BLaER1 (cell line): ENCODE results near the gene NBEAL2.
A peak's percentile ranks its signal among the peaks of the same experiment; 100 is the strongest.

Source experiments
- H3K27ac ChIP-seq: shearing (Covaris generic); formaldehyde crosslinking; 2 replicates; pipeline ENCODE4 v1.8.1; 2022
- H3K27me3 ChIP-seq: shearing (Covaris generic); formaldehyde crosslinking; 2 replicates; pipeline ENCODE4 v1.8.1; 2022
- H3K36me3 ChIP-seq: shearing (Covaris generic); formaldehyde crosslinking; 2 replicates; pipeline ENCODE4 v1.8.1; 2022
- H3K4me1 ChIP-seq: shearing (Covaris generic); formaldehyde crosslinking; 2 replicates; pipeline ENCODE4 v1.8.1; 2022
- H3K4me2 ChIP-seq: shearing (Covaris generic); formaldehyde crosslinking; 2 replicates; pipeline ENCODE4 v1.8.1; 2022
- H3K4me3 ChIP-seq: shearing (Covaris generic); formaldehyde crosslinking; 2 replicates; pipeline ENCODE4 v1.8.1; 2022
- H3K9ac ChIP-seq: shearing (Covaris generic); formaldehyde crosslinking; 2 replicates; pipeline ENCODE4 v1.8.1; 2022
- H3K9me3 ChIP-seq: shearing (Covaris generic); formaldehyde crosslinking; 2 replicates; pipeline ENCODE4 v1.8.1; 2022
- H4K20me1 ChIP-seq: shearing (Covaris generic); formaldehyde crosslinking; 2 replicates; pipeline ENCODE4 v1.8.1; 2022
- Cebpa-rat ChIP-seq: shearing (Covaris generic); IDR thresholded peaks from 2 replicates; pipeline ENCODE4 v1.8.1; 2022

The NBEAL2 gene

GRCh38 chr3:46950177-46950576 is 29.3 kb upstream of the NBEAL2 start:
- Histone ChIP-seq H3K36me3 (peaks cover 46% of the 10 kb centered on the region), H3K27me3 (no peaks in the 10 kb centered on the region), H3K4me1 (peaks cover 91% of the 10 kb centered on the region), H3K27ac (0 out of 2 replicates have a peak overlapping the region, but pooled peaks have one; percentile 82), H3K4me3 (no peak overlapping the region), H3K9me3 (peaks cover 10% of the 10 kb centered on the region; the same call in 1 of the 2 replicates), H3K9ac (0 out of 2 replicates have a peak overlapping the region, but pooled peaks have one; percentile 42), H4K20me1 (peaks cover 96% of the 10 kb centered on the region), H3K4me2 (peak overlapping the region; percentile 86)
- TF ChIP-seq Cebpa-rat, result no peak

GRCh38 chr3:46950650-46951241 is 28.7 kb upstream of the NBEAL2 start:
- H3K4me2 ChIP-seq, result peak overlapping the region; percentile 86
- H3K27me3 ChIP-seq, result no peaks in the 10 kb centered on the region
- H3K4me3 ChIP-seq, result no peak overlapping the region
- H3K36me3 ChIP-seq, result peaks cover 45% of the 10 kb centered on the region
- peaks cover 94% of the 10 kb centered on the region for H3K4me1 ChIP-seq
- 0 out of 2 replicates have a peak overlapping the region, but pooled peaks have one; percentile 82 for H3K27ac ChIP-seq
- TF ChIP-seq Cebpa-rat, result no peak
- H3K9me3 ChIP-seq, result peaks cover 9% of the 10 kb centered on the region; the same call in 1 of the 2 replicates
- H4K20me1 ChIP-seq, result peaks cover 96% of the 10 kb centered on the region
- H3K9ac ChIP-seq, result 0 out of 2 replicates have a peak overlapping the region, but pooled peaks have one; percentile 35

- no peak for TF ChIP-seq Cebpa-rat
- Histone ChIP-seq H3K4me1 (peaks cover 96% of the 10 kb centered on the region), H3K27ac (no peak overlapping the region), H3K36me3 (peaks cover 39% of the 10 kb centered on the region), H4K20me1 (peaks cover 96% of the 10 kb centered on the region), H3K9ac (no peak overlapping the region), H3K9me3 (no peaks in the 10 kb centered on the region), H3K27me3 (no peaks in the 10 kb centered on the region), H3K4me2 (peak overlapping the region; percentile 86), H3K4me3 (no peak overlapping the region)
Observed at GRCh38 chr3:46952813-46953212, 26.7 kb upstream of the NBEAL2 start.

- Histone ChIP-seq H3K9me3 (no peaks in the 10 kb centered on the region), H3K27ac (peak overlapping the region; percentile 84), H3K9ac (peak overlapping the region; percentile 70), H3K4me2 (peak overlapping the region; percentile 86), H3K4me3 (peak overlapping the region; percentile 32), H4K20me1 (peaks cover 96% of the 10 kb centered on the region), H3K4me1 (peaks cover 91% of the 10 kb centered on the region), H3K36me3 (peaks cover 36% of the 10 kb centered on the region), H3K27me3 (no peaks in the 10 kb centered on the region)
- no peak for TF ChIP-seq Cebpa-rat
Observed at GRCh38 chr3:46953234-46954010, 26.0 kb upstream of the NBEAL2 start.

GRCh38 chr3:46954178-46954577 is 25.3 kb upstream of the NBEAL2 start:
- Histone ChIP-seq H3K36me3 (peaks cover 43% of the 10 kb centered on the region), H3K4me2 (peak overlapping the region; percentile 86), H4K20me1 (peaks cover 96% of the 10 kb centered on the region), H3K27me3 (no peaks in the 10 kb centered on the region), H3K4me3 (peak overlapping the region; percentile 32), H3K27ac (peak overlapping the region; percentile 84), H3K4me1 (peaks cover 91% of the 10 kb centered on the region), H3K9ac (peak overlapping the region; percentile 70), H3K9me3 (no peaks in the 10 kb centered on the region)
- no peak for TF ChIP-seq Cebpa-rat

GRCh38 chr3:46955157-46955556 is 24.3 kb upstream of the NBEAL2 start:
- Histone ChIP-seq H3K9ac (no peak overlapping the region), H4K20me1 (peaks cover 96% of the 10 kb centered on the region)

GRCh38 chr3:46955801-46956259 is 23.6 kb upstream of the NBEAL2 start:
- Histone ChIP-seq H3K4me2 (peak overlapping the region; percentile 86), H4K20me1 (peaks cover 96% of the 10 kb centered on the region), H3K27me3 (no peaks in the 10 kb centered on the region), H3K27ac (peak overlapping the region; percentile 84; the same call in 1 of the 2 replicates), H3K4me3 (no peak overlapping the region), H3K9me3 (no peaks in the 10 kb centered on the region), H3K36me3 (peaks cover 59% of the 10 kb centered on the region), H3K9ac (no peak overlapping the region), H3K4me1 (peaks cover 91% of the 10 kb centered on the region)
- no peak for TF ChIP-seq Cebpa-rat

More at GRCh38 chr3:46955157-46955556, 24.3 kb upstream of the NBEAL2 start:
- Histone ChIP-seq H3K4me2 (peak overlapping the region; percentile 86), H3K27ac (peak overlapping the region; percentile 84; the same call in 1 of the 2 replicates), H3K27me3 (no peaks in the 10 kb centered on the region), H3K36me3 (peaks cover 53% of the 10 kb centered on the region), H3K4me1 (peaks cover 91% of the 10 kb centered on the region), H3K4me3 (no peak overlapping the region), H3K9me3 (no peaks in the 10 kb centered on the region)
- no peak for TF ChIP-seq Cebpa-rat

GRCh38 chr3:46957092-46957820 is 22.2 kb upstream of the NBEAL2 start:
- Histone ChIP-seq H3K27ac (no peak overlapping the region; the same call in 1 of the 2 replicates), H3K4me2 (peak overlapping the region; percentile 86; the same call in 1 of the 2 replicates), H3K4me3 (no peak overlapping the region), H3K9ac (no peak overlapping the region), H3K9me3 (no peaks in the 10 kb centered on the region), H3K4me1 (peaks cover 85% of the 10 kb centered on the region), H3K36me3 (peaks cover 59% of the 10 kb centered on the region), H3K27me3 (no peaks in the 10 kb centered on the region), H4K20me1 (peaks cover 100% of the 10 kb centered on the region)
- no peak for TF ChIP-seq Cebpa-rat

- Histone ChIP-seq H4K20me1 (peaks cover 96% of the 10 kb centered on the region), H3K9me3 (peaks cover 11% of the 10 kb centered on the region), H3K4me2 (peak overlapping the region; percentile 29), H3K4me3 (no peak overlapping the region), H3K36me3 (peaks cover 67% of the 10 kb centered on the region), H3K9ac (no peak overlapping the region), H3K27me3 (no peaks in the 10 kb centered on the region), H3K4me1 (peaks cover 71% of the 10 kb centered on the region), H3K27ac (no peak overlapping the region)
- no peak for TF ChIP-seq Cebpa-rat
Observed at GRCh38 chr3:46958467-46959160, 20.9 kb upstream of the NBEAL2 start.
